Measurements from ENCODE around the gene MS4A18. TPM values are rescaled to one million over a fixed set of nuclear protein-coding genes. Genes with fewer than 3 reads are reported as not detected.
A peak's percentile ranks its signal among the peaks of the same experiment; 100 is the strongest.

The MS4A18 gene
- total RNA-seq, 4 donors from 2014 or later = not detected

DNA sequence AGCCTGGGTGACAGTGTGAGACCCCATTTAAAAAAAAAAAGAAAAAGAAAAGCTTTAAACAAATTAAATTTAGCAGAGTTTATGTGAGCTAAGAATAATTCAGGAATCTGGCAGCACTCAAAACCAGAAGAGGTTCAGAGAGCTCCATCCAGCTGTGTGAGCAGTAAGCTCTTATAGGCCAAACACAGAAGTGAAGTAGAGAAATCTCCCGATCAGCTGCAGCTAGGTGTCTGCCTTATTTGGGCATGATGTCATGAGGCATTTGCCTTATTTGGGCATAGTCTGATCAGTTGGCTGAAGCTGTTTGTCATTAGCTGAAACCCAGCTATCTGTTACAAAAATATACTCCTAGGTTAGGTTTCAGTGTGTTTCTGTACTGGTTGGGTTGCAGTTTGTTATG is 40.4 kb downstream of the MS4A18 start:
- TF ChIP-seq POLR2A (IDR thresholded peaks at IDR 0.05) = no peak
- TF ChIP-seq, protein P1, sequence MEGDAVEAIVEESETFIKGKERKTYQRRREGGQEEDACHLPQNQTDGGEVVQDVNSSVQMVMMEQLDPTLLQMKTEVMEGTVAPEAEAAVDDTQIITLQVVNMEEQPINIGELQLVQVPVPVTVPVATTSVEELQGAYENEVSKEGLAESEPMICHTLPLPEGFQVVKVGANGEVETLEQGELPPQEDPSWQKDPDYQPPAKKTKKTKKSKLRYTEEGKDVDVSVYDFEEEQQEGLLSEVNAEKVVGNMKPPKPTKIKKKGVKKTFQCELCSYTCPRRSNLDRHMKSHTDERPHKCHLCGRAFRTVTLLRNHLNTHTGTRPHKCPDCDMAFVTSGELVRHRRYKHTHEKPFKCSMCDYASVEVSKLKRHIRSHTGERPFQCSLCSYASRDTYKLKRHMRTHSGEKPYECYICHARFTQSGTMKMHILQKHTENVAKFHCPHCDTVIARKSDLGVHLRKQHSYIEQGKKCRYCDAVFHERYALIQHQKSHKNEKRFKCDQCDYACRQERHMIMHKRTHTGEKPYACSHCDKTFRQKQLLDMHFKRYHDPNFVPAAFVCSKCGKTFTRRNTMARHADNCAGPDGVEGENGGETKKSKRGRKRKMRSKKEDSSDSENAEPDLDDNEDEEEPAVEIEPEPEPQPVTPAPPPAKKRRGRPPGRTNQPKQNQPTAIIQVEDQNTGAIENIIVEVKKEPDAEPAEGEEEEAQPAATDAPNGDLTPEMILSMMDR (IDR thresholded peaks at IDR 0.05) = no peak
- intact Hi-C loops (cut with DNase I; ENCODE audit: low total_unique reads) = no loop called here
- WGBS, 2 donors = 30 to 40% methylated on average over 1 of the region's 1 CpG
- H3K4me3 ChIP-seq (ENCODE audit: low read depth, poor library complexity, severe bottlenecking) = no peak overlapping the region
- no peak for DNase-seq (ENCODE audit: low spot score in 2 of 2)

- WGBS, 2 donors = 85 to 88% methylated on average over 5 of the region's 5 CpGs
- DNase-seq (ENCODE audit: low spot score in 2 of 2) = no peak
- intact Hi-C loops (cut with DNase I; ENCODE audit: low total_unique reads) = no loop called here
- no peak for TF ChIP-seq POLR2A (IDR thresholded peaks at IDR 0.05)
- TF ChIP-seq, protein P1 (IDR thresholded peaks at IDR 0.05) = no peak
- no peak overlapping the region for H3K4me3 ChIP-seq (ENCODE audit: low read depth, poor library complexity, severe bottlenecking)
Measured at GRCh38 chr11:60765355-60765754, 40.8 kb downstream of the MS4A18 start.

DNA sequence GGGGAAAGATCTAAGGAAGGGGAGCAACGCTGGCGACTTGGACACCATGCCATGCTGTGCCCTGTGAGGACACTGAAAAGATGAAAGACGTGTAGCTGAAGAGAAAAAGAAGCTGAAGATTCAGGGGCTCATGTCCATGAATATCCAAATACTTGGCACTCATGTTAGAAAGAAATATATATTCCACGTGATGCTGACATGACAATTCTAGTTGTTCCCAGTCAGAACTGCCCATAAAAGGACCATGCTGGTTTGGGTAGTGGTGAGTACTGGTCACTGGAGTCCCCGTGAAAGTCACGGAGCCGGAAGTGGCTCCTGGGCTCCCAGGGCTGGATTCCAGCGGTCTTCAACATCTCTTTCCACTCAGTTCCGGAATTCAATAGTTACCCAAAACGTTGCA is 42.0 kb downstream of the MS4A18 start:
- H3K4me3 ChIP-seq (ENCODE audit: low read depth, poor library complexity, severe bottlenecking) = no peak overlapping the region
- peak in 1 of 2 donors; percentile 8 for DNase-seq (ENCODE audit: low spot score in 2 of 2)
- WGBS, 2 donors = 80 to 83% methylated on average over 10 of the region's 10 CpGs
- intact Hi-C loops (cut with DNase I; ENCODE audit: low total_unique reads) = no loop called here
- TF ChIP-seq POLR2A (IDR thresholded peaks at IDR 0.05) = no peak
- TF ChIP-seq, protein P1 (IDR thresholded peaks at IDR 0.05) = no peak

DNA sequence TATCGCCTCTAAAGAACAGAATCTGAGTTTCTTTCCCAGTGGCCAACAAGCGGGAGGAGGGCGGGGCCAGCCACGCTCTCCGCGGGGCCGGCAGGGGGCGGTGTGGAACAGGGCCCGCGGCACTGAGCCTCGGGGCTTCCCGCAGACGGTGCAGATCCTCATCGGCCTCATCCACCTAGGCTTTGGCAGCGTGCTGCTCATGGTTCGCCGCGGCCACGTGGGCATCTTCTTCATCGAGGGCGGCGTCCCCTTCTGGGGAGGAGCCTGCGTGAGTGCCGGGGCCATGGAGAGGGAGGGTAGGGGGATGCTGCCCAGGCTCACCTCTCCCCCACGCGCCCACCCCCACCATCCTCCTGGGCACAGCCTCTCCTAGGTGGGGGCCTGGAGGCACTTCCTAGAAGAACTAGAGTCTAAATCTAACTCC is 42.9 kb downstream of the MS4A18 start:
- intact Hi-C loops (cut with DNase I; ENCODE audit: low total_unique reads) = no loop called here
- no peak for DNase-seq (ENCODE audit: low spot score in 2 of 2)
- WGBS, 2 donors = 34 to 48% methylated on average over 7 to 11 of the region's 26 CpGs

GRCh38 chr11:60768202-60768601 is 43.7 kb downstream of the MS4A18 start:
- no peak for TF ChIP-seq POLR2A (IDR thresholded peaks at IDR 0.05)
- TF ChIP-seq, protein P1 (IDR thresholded peaks at IDR 0.05) = no peak
- intact Hi-C loops (cut with DNase I; ENCODE audit: low total_unique reads) = no loop called here
- H3K4me3 ChIP-seq (ENCODE audit: low read depth, poor library complexity, severe bottlenecking) = no peak overlapping the region
- DNase-seq (ENCODE audit: low spot score in 2 of 2) = no peak
- WGBS, 2 donors = 93 to 96% methylated on average over 8 of the region's 8 CpGs

More for the DNA sequence above, 42.9 kb downstream of the MS4A18 start:
- H3K4me3 ChIP-seq (ENCODE audit: low read depth, poor library complexity, severe bottlenecking) = no peak overlapping the region
- TF ChIP-seq, protein P1 (IDR thresholded peaks at IDR 0.05) = no peak
- no peak for TF ChIP-seq POLR2A (IDR thresholded peaks at IDR 0.05)

DNA sequence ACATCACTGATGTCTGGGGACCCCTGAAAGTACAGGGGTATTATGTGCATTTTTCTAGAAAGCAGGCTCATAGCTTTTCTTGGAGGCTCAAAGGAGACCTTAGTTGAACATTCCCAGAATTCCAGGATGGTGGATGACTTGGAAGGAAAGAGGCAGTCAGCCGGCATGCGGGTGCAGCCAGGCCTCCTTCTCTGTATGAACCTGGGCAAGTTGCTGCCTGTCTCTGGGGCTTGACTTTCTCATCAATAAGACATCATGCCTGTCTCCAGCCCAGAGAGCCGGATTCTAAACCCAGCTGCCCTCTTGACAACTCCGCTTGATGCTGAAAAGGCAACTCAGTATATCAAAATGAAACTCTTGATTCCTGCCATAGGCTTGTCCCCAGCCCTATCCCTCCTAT is 44.8 kb downstream of the MS4A18 start:
- TF ChIP-seq, protein P1 (IDR thresholded peaks at IDR 0.05) = no peak
- no peak for TF ChIP-seq POLR2A (IDR thresholded peaks at IDR 0.05)
- intact Hi-C loops (cut with DNase I; ENCODE audit: low total_unique reads) = no loop called here
- no peak for DNase-seq (ENCODE audit: low spot score in 2 of 2)
- H3K4me3 ChIP-seq (ENCODE audit: low read depth, poor library complexity, severe bottlenecking) = no peak overlapping the region
- 41 to 44% methylated on average over 4 of the region's 4 CpGs for WGBS, 2 donors

All from lower leg skin (tissue), 4 donors.